ENCODE measurements around the gene SGCB. TPM values are rescaled to one million over a fixed set of nuclear protein-coding genes. Genes with fewer than 3 reads are reported as not detected.
"Not testable (repeated sequence)": the region's sequence is repeated elsewhere in the genome, so short reads cannot be mapped to it uniquely, and the experiment has no call there.

SGCB gene
- total RNA-seq = 1 to 10 TPM; 5.6 to 9.0 (median 6.8) TPM

- intact Hi-C loops (cut with DNase I; ENCODE audit: low total_unique reads) = no loop called here
- TF ChIP-seq CTCF (IDR thresholded peaks at IDR 0.05) (no peak), POLR2A (IDR thresholded peaks at IDR 0.05) (no peak)
- 5 to 26% methylated on average over 16 to 49 of the region's 70 CpGs for WGBS, 2 donors
- DNase-seq (ENCODE audit: low spot score in 2 of 2) = peak; percentile 29 to 91
- peak within 1 kb of the TSS; percentile 65 for H3K4me3 ChIP-seq (ENCODE audit: low read depth, poor library complexity, severe bottlenecking)
Measured at GRCh38 chr4:52038103-52038912, at the start of gene SGCB. Gene SGCB, minus strand, starts transcription at chr4:52038299. Its CDS starts 40 bp downstream, at chr4:52038259.

- DNase-seq (ENCODE audit: low spot score in 2 of 2); H3K4me3 ChIP-seq (ENCODE audit: low read depth, poor library complexity, severe bottlenecking); intact Hi-C loops (cut with DNase I; ENCODE audit: low total_unique reads): not testable (repeated sequence)
- 78 to 81% methylated on average over 1 of the region's 1 CpG for WGBS, 2 donors
Measured at GRCh38 chr4:52086425-52086824, 48.3 kb upstream of the SGCB start.

GRCh38 chr4:52081216-52081615, 43.1 kb upstream of the SGCB start:
- intact Hi-C loops (cut with DNase I; ENCODE audit: low total_unique reads) = no loop called here
- no peak overlapping the region for H3K4me3 ChIP-seq (ENCODE audit: low read depth, poor library complexity, severe bottlenecking)
- TF ChIP-seq CTCF (IDR thresholded peaks at IDR 0.05) (no peak), POLR2A (IDR thresholded peaks at IDR 0.05) (no peak)
- DNase-seq (ENCODE audit: low spot score in 2 of 2) = no peak

- no peak overlapping the region for H3K4me3 ChIP-seq (ENCODE audit: low read depth, poor library complexity, severe bottlenecking)
- WGBS, 2 donors = 67 to 77% methylated on average over 2 of the region's 2 CpGs
- DNase-seq (ENCODE audit: low spot score in 2 of 2) = no peak
- intact Hi-C loops (cut with DNase I; ENCODE audit: low total_unique reads) = no loop called here
- TF ChIP-seq CTCF (IDR thresholded peaks at IDR 0.05) (no peak), POLR2A (IDR thresholded peaks at IDR 0.05) (no peak)
Measured at GRCh38 chr4:52079659-52080058, 41.6 kb upstream of the SGCB start.

GRCh38 chr4:52076731-52077130, 38.6 kb upstream of the SGCB start:
- DNase-seq (ENCODE audit: low spot score in 2 of 2) = no peak
- no peak overlapping the region for H3K4me3 ChIP-seq (ENCODE audit: low read depth, poor library complexity, severe bottlenecking)
- TF ChIP-seq POLR2A (IDR thresholded peaks at IDR 0.05) = no peak
- no peak for TF ChIP-seq CTCF (IDR thresholded peaks at IDR 0.05)
- 38 to 49% methylated on average over 22 to 26 of the region's 26 CpGs for WGBS, 2 donors
- intact Hi-C loops (cut with DNase I; ENCODE audit: low total_unique reads) = no loop called here

- intact Hi-C loops (cut with DNase I; ENCODE audit: low total_unique reads) = no loop called here
- WGBS, 2 donors = 91 to 94% methylated on average over 10 of the region's 10 CpGs
- TF ChIP-seq CTCF (IDR thresholded peaks at IDR 0.05) (no peak), POLR2A (IDR thresholded peaks at IDR 0.05) (no peak)
- DNase-seq (ENCODE audit: low spot score in 2 of 2) = no peak
- no peak overlapping the region for H3K4me3 ChIP-seq (ENCODE audit: low read depth, poor library complexity, severe bottlenecking)
Measured at GRCh38 chr4:52071791-52072546, 33.9 kb upstream of the SGCB start.
